NCI-H524 (cell line): ENCODE data around the gene PUDP.
A peak's percentile ranks its signal among the peaks of the same experiment; 100 is the strongest.

Experiments
- DNase-seq, 2 experiments: peaks; one replicate each; lab custom pipeline; 2025; lab: John Stamatoyannopoulos, UW

Gene PUDP

DNA sequence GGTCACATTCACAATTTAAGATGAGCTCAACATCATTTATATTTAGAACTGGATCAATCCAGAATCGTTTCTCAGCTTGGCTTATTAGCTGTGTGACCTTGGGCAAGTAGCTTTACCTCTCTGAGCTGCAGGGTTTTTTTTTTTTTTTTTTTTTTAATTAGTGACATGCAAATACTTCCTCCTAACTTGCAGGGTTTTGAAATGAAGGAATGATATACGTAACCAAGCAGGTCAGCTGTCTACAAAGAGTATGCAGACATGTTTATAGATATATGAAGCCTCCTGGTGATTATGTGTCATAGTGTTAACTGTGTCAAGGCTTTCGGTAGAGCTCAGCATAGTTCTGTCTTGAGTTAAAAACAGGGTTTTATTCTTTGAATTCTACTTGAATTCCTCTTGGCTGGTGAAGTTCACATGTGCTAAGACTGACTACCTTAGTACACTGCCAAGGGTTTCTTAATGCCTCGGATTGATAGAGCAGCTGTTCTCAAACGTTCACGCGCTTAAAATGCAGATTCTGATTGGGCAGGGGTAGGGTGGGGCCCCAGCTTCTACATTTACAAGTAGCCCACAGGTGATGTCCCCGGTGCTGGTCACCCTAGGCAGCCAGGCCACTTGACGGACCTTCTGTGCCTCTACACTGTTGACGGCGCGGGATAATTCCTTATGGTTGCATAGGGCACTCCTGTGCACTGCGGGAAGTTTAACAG is 1.1 kb downstream of the PUDP start:
- peak; percentile 54 to 64 for DNase-seq

- no peak for DNase-seq
Observed at GRCh38 chrX:7146020-7146702, 1.8 kb downstream of the PUDP start.

DNA sequence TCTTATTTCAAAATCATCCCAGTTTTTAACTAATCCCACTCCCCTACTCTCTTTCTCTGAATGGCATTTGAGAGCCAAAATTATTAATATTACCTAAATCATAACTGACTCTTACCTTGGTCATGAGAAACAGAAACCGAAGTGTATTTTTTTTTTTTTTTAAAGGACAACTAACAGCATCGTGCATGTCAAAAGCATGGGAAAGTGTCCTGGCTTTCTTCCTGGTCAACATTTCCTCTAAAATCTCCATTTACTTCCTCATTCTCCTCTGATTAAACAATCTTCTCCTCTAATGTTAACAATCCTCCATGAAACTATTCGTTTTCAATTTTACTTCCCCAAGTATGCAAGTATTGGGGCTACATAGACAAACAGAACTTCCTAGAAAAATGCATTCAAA is 2.5 kb downstream of the PUDP start:
- DNase-seq, result no peak

DNA sequence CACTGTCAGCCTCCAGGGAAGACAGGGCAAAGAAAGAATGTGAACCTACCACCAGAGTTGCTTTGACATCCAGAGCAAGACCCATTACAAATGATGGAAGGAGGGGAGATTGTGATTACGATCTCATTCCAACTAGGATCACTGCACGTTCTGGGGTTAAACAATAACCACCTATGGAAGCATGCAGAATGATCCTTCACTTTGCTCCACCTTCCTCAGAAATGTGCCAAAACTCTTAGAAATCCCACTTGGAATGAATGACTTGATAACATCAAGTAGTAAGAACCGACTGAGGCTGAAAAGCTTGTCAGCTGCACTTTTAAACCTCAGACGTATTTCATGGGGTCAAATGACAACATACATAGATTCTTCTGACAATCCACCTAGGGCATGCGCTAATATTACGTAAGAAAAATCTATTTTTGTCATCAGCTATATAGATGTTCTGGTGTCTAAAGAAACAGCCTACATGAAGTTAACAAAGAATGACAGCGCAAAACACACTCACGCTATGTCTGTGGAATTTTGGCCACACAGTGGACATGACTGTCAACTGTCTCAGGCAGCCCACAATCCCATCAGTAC is 3.9 kb downstream of the PUDP start:
- no peak for DNase-seq

DNA sequence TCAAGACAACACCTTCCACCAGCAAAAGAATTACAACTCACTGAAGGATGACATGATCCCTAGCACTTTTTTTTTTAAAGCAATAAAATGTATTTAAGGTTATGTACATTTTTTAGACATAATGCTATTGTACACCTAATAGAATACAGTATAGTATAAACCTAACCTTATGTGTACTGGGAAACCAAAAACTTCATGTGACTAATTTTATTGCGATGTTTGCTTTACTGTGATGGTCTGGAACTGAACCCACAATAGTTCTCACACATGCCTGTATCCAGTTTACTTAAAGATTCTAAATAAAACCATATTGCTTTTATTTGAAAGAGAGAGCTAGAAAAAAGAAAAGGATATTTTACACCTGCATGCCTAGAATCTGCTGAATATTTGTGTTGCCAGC is 4.9 kb downstream of the PUDP start:
- no peak for DNase-seq

GRCh38 chrX:7139202-7140081 is 8.5 kb downstream of the PUDP start:
- no peak for DNase-seq

DNA sequence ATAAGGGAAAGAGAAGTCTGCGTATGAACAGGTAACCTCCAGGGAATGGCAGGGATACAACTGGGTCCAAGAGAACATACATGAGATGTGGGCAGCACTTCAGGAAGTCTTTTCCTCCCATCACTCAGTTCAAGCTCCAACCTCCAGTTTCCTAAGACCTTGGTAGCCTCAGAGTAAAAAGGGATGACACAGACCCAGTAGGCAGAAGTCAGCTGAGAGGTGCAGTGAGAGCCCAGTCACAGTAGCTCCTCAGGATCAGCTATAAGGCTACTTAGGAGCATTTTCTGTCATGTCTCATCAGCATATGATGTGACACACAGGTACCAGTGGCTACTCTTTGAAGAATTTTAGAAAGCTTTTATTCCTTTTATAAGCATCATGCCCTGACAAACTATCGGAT is 13.0 kb downstream of the PUDP start:
- no peak for DNase-seq

- DNase-seq, result peak in 1 of 2 experiments; percentile 7
Observed at GRCh38 chrX:7133050-7133440, 14.9 kb downstream of the PUDP start.

DNA sequence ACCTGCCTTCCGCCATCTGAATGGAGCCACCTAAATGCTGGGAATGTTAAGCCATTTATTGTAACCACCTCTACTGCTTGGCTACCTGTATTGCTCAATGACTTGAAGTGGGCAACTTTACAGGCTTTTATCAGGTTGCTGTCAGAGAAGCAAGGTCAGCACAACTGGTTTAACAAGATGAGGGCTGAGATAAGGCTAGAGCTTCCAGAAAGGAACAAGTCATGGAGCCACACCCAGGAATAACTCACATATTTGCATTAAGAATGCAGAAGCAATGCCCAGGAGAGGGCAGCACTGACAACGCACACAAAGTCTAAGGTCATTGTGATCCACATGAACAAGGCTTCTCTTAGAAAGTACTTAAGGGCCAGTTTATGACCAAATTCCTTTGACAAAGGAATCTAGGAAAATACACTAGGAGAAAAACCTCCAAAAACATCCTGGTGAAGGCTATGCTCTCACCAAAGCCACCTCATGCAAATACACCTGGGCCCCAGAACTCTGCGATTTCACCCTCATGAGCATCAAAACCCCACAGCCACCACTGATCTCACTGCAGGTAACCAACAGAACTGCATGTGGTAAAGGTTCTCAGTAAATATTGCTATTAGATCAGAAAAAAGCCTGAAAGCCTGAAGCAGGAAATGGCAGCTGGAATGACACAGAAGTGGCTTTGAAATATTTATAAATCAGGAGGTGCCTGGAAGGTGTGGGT is 15.5 kb downstream of the PUDP start:
- DNase-seq, result peak in 1 of 2 experiments; percentile 18

DNA sequence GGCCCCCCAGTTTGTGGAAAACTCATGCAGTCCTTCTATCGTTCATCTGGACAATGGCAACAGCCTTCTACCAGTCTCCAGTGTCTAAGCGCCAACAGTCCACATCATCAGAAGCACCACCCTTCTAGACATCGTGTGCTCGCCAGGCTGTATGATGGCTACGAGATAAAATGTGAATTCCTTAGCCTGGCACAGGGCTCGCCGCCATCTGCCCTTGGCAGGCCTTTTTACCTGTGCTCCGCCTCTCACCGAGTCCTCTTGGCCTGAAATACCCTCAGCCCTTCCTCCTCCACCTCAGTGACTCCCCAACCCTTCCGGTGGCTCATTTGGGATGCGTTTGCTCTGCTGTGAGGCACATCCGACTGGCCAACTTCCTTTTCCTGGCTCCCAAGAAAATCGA is 16.3 kb downstream of the PUDP start:
- no peak for DNase-seq

DNA sequence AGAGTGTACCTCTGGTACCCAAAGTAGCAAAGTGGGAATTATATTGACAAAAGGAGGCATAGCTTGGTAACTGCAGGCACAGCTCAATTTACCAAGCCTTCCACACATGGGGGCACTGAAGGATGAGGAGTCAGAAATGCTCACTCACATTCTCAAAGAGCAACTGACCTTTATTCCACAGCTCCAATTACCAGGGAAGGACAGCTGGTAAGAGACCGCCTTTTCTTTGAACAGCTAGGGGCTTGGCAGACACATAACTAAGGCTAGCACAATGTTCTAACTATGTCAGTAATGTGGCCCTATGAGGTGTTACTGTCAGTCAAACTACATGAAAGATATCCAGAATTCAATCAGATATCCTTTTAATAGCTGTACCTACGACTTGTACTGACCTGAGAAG is 20.9 kb downstream of the PUDP start:
- no peak for DNase-seq

DNA sequence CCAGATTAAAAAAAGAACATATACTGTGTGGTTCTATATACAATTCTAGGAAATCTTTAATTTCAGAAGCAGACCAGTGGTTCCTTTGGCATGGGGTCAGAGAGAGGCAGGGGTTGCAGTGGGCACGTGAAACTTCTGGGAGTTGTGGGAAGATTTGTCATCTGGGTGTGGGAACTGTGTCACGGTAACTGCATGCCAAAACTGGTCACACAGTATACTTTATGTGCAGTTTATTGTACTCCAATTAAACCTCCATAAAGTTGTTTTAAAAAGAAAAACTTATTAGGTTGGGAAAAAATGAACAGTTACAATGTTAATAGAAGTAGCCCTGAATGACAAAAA is 27.1 kb downstream of the PUDP start:
- no peak for DNase-seq

GRCh38 chrX:7119950-7120877 is 27.7 kb downstream of the PUDP start:
- no peak for DNase-seq

GRCh38 chrX:7117587-7117986 is 30.4 kb downstream of the PUDP start:
- no peak for DNase-seq

- no peak for DNase-seq
Observed at GRCh38 chrX:7116081-7116480, 31.9 kb downstream of the PUDP start.

DNA sequence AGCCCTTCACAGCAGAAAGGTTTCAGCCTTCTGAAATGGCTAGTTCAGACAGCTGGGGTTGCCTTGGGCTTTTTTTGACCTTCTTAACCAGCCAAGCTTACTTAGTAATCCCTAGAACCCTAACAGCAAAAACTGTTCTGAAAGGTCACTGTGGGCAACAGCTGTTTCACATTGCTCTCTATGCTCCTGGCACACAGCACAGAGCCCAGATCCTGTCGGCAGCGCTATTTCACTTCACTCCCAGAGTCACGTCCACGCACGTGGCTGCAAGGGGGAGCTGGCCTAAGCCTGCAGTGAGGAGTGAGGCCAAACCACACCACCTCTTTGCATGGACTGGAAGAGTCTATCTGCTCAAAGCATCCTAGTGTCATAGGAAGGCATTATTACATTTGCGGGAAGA is 32.4 kb downstream of the PUDP start:
- peak in 1 of 2 experiments; percentile 4 for DNase-seq

- no peak for DNase-seq
Observed at GRCh38 chrX:7112071-7112470, 35.9 kb downstream of the PUDP start.

DNA sequence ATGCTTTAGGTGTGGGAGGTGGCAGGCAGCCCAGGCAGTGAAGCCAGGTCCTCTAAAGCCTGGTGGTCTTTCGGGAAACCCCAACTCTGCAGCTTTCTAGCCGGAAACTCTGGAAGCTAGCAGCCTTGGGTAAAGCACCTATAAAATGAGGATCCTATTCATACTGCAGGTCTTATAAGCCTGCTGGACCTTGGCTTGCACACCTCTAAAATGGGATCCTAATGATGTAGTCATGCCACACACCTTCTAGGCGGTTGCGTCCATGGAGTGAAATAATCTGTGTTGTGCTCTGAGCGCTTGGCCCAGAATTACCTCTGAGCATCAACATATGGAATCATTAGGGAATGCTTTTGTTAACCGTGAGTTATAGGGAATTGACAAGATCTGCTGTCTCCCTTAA is 36.4 kb downstream of the PUDP start:
- no peak for DNase-seq

GRCh38 chrX:7110821-7111276 is 37.1 kb downstream of the PUDP start:
- DNase-seq, result peak in 1 of 2 experiments; percentile 28
